ENCODE data around the gene TMEM91. TPM values are rescaled to one million over a fixed set of nuclear protein-coding genes. Genes with fewer than 3 reads are reported as not detected.
A peak's percentile ranks its signal among the peaks of the same experiment; 100 is the strongest.

The TMEM91 gene
- total and polyA plus RNA-seq, 9 of the 15 experiments (the other 6 are each of a cell fraction or from before 2014, with no cell fraction given), result 1.2 to 5.2 (median 2.7) TPM

- TF ChIP-seq RERE (CRISPR knock-in tag; IDR thresholded peaks at IDR 0.05; ENCODE audit: borderline replicate concordance) (no peak), TBL1XR1 (IDR thresholded peaks at IDR 0.05; ENCODE audit: low read length in 2 of 2) (no peak), ZFP91 (CRISPR knock-in tag; IDR thresholded peaks at IDR 0.05) (0 out of 2 replicates have a peak, but pooled peaks have one; percentile 26), THAP7 (CRISPR knock-in tag; IDR thresholded peaks at IDR 0.05) (0 out of 2 replicates have a peak, but pooled peaks have one; percentile 24), HSF4 (CRISPR knock-in tag; IDR thresholded peaks at IDR 0.05; ENCODE audit: borderline replicate concordance) (no peak), ZNF311 (CRISPR knock-in tag; IDR thresholded peaks at IDR 0.05) (no peak), HNRNPUL1 (IDR thresholded peaks at IDR 0.05; ENCODE audit: low read length) (no peak), KAT7 (CRISPR knock-in tag; IDR thresholded peaks at IDR 0.05; ENCODE audit: borderline replicate concordance) (no peak), RBFOX2 (IDR thresholded peaks at IDR 0.05; ENCODE audit: low read depth, low read length) (peak; percentile 43; the same call in 1 of the 2 replicates), CSDE1 (IDR thresholded peaks at IDR 0.05) (no peak), RBBP5 (IDR thresholded peaks at IDR 0.05; ENCODE audit: borderline replicate concordance, insufficient read depth, low read length, poor library complexity, severe bottlenecking) (no peak), HDGF (IDR thresholded peaks at IDR 0.05) (0 out of 2 replicates have a peak, but pooled peaks have one; percentile 5), SP1 (CRISPR knock-in tag; IDR thresholded peaks at IDR 0.05) (no peak; the same call in 1 of the 2 replicates), ZNF584 (CRISPR knock-in tag; IDR thresholded peaks at IDR 0.05; ENCODE audit: low read depth) (no peak), E2F5 (CRISPR knock-in tag; IDR thresholded peaks at IDR 0.05) (0 out of 2 replicates have a peak, but pooled peaks have one; percentile 36), CBX3 (IDR thresholded peaks at IDR 0.05; ENCODE audit: borderline replicate concordance in 1 of 2, low read length in 2 of 2) (no peak), CBFB (CRISPR knock-in tag; IDR thresholded peaks at IDR 0.05) (no peak), NR3C1 (CRISPR knock-in tag; IDR thresholded peaks at IDR 0.05) (no peak), TCFL5 (CRISPR knock-in tag; conservative IDR thresholded peaks at IDR 0.05) (no peak), RCOR1 (IDR thresholded peaks at IDR 0.05; ENCODE audit: borderline replicate concordance in 1 of 2, low read depth in 2 of 2, low read length in 2 of 2) (no peak)
These were observed 21.9 kb upstream of the TMEM91 start (continued) for GRCh38 chr19:41354343-41354953.

Data from K562 (cell line).